Liver (tissue), 9 donors: ENCODE data around the gene CPLANE2. TPM values are rescaled to one million over a fixed set of nuclear protein-coding genes. Genes with fewer than 3 reads are reported as not detected.

Experiments
- DNase-seq: peaks from one replicate; pipeline ENCODE4 v3.0.0-alpha.2; 2017; ENCODE audit warnings: low spot score
- H3K27ac ChIP-seq, 2 donors: one replicate each; pipeline ENCODE4 v1.7.0; 2013; ENCODE audit warnings: inconsistent platforms in 2 of 2, low read length in 2 of 2, control low read depth in 1 of 2, low read depth in 1 of 2, mild to moderate bottlenecking in 1 of 2
- H3K27me3 ChIP-seq, 4 donors: one replicate each; pipeline versions ENCODE4 v1.6.1 to v1.7.0; 2013; ENCODE audit warnings: low read length in 3 of 4, inconsistent platforms in 1 of 4, mild to moderate bottlenecking in 1 of 4, moderate library complexity in 1 of 4; ENCODE audit not compliant: control insufficient read depth in 4 of 4, insufficient read depth in 4 of 4
- H3K36me3 ChIP-seq, 4 donors: one replicate each; pipeline versions ENCODE4 v1.6.1 to v1.7.0; 2013; ENCODE audit warnings: low read length in 3 of 4, mild to moderate bottlenecking in 3 of 4, low read depth in 1 of 4, moderate library complexity in 1 of 4; ENCODE audit not compliant: control insufficient read depth in 4 of 4, insufficient read depth in 3 of 4
- H3K4me1 ChIP-seq, 4 donors: one replicate each; pipeline versions ENCODE4 v1.6.1 to v1.7.0; 2013; ENCODE audit warnings: low read length in 3 of 4, mild to moderate bottlenecking in 3 of 4, moderate library complexity in 1 of 4; ENCODE audit not compliant: control insufficient read depth in 4 of 4, insufficient read depth in 4 of 4
- H3K4me3 ChIP-seq, 3 donors: one replicate each; pipeline versions ENCODE4 v1.6.1 to v1.7.0; 2013; ENCODE audit warnings: low read length in 3 of 3, control low read depth in 1 of 3, low read depth in 1 of 3, mild to moderate bottlenecking in 1 of 3
- H3K9ac ChIP-seq, 2 donors: one replicate each; pipeline ENCODE4 v1.7.0; 2013; ENCODE audit warnings: low read length in 2 of 2, mild to moderate bottlenecking in 2 of 2, moderate library complexity in 2 of 2, control low read depth in 1 of 2, low read depth in 1 of 2
- H3K9me3 ChIP-seq, 4 donors: one replicate each; pipeline versions ENCODE4 v1.6.1 to v1.7.0; 2013; ENCODE audit warnings: low read length in 3 of 4; ENCODE audit not compliant: control insufficient read depth in 4 of 4
- ATF3 ChIP-seq: IDR thresholded peaks from 2 replicates; pipeline ENCODE4 v1.6.1; 2016; ENCODE audit warnings: antibody characterized with exemption
- CTCF ChIP-seq: fragments of 150-350 bp; IDR thresholded peaks from 2 replicates; pipeline ENCODE4 v1.5.1; 2017; ENCODE audit warnings: improper control_type of control experiment, low read depth, low read length; ENCODE audit not compliant: missing input control
- EGR1 ChIP-seq, 2 donors: IDR thresholded peaks; 2 replicates each; pipeline ENCODE4 v1.6.1; 2016 to 2018; ENCODE audit warnings: antibody characterized with exemption in 2 of 2, low read depth in 2 of 2
- FOXA1 ChIP-seq: IDR thresholded peaks from 2 replicates; pipeline ENCODE4 v1.6.1; 2016; ENCODE audit warnings: antibody characterized with exemption
- FOXA2 ChIP-seq: IDR thresholded peaks from 2 replicates; pipeline ENCODE4 v1.6.1; 2016; ENCODE audit warnings: antibody characterized with exemption
- GABPA ChIP-seq, 2 donors: IDR thresholded peaks in 1 of 2; conservative IDR thresholded peaks in 1 of 2; 2 replicates each; pipeline ENCODE4 v1.6.1; 2016; ENCODE audit warnings: antibody characterized with exemption in 2 of 2, mild to moderate bottlenecking in 1 of 2, moderate library complexity in 1 of 2
- HNF4A ChIP-seq, 2 donors: conservative IDR thresholded peaks; 2 replicates each; pipeline ENCODE4 v1.6.1; 2016; ENCODE audit warnings: antibody characterized with exemption in 2 of 2, mild to moderate bottlenecking in 2 of 2
- HNF4G ChIP-seq: IDR thresholded peaks from 2 replicates; pipeline ENCODE4 v1.6.1; 2016; ENCODE audit warnings: antibody characterized with exemption
- JUND ChIP-seq, 2 donors: IDR thresholded peaks; 2 replicates each; pipeline ENCODE4 v1.6.1; 2016; ENCODE audit warnings: antibody characterized with exemption in 2 of 2
- MAX ChIP-seq: IDR thresholded peaks from 2 replicates; pipeline ENCODE4 v1.6.1; 2016; ENCODE audit warnings: antibody characterized with exemption
- NR2F2 ChIP-seq: IDR thresholded peaks from 2 replicates; pipeline ENCODE4 v1.6.1; 2016; ENCODE audit warnings: antibody characterized with exemption
- RAD21 ChIP-seq, 2 donors: IDR thresholded peaks; 2 replicates each; pipeline ENCODE4 v1.6.1; 2016; ENCODE audit warnings: antibody characterized with exemption in 2 of 2, mild to moderate bottlenecking in 2 of 2
- REST ChIP-seq: IDR thresholded peaks from 2 replicates; pipeline ENCODE4 v1.6.1; 2016; ENCODE audit warnings: antibody characterized with exemption, mild to moderate bottlenecking
- RXRA ChIP-seq, 2 donors: IDR thresholded peaks; 2 replicates each; pipeline ENCODE4 v1.6.1; 2017 to 2018; ENCODE audit warnings: antibody characterized with exemption in 2 of 2, mild to moderate bottlenecking in 1 of 2
- SP1 ChIP-seq: IDR thresholded peaks from 2 replicates; pipeline ENCODE4 v1.6.1; 2018; ENCODE audit warnings: antibody characterized with exemption, mild to moderate bottlenecking
- TAF1 ChIP-seq: conservative IDR thresholded peaks from 2 replicates; pipeline ENCODE4 v1.6.1; 2016; ENCODE audit warnings: antibody characterized with exemption, mild to moderate bottlenecking
- YY1 ChIP-seq: IDR thresholded peaks from 2 replicates; pipeline ENCODE4 v1.6.1; 2016; ENCODE audit warnings: antibody characterized with exemption, mild to moderate bottlenecking
- ZBTB33 ChIP-seq: IDR thresholded peaks from 2 replicates; pipeline ENCODE4 v1.6.1; 2016; ENCODE audit warnings: antibody characterized with exemption
- WGBS: extraction: QIAGEN DNeasy Blood & Tissue Kit; methylation state at CpG from one replicate; pipeline ENCODE4 v1.1.7; 2013; 5-methylcytosine and 5-hydroxymethylcytosine counted together
- polyA plus RNA-seq, 2 donors: library from polyadenylated mRNA; stranded (reverse) in 1 of 2; unstranded in 1 of 2; fragments of 200-250 nt in 1 of 2; fragments of >200 nt in 1 of 2; fragmentation: Nextera tagmentation in 1 of 2; extraction: Ambion mirVana in 1 of 2; gene quantifications; one replicate each; pipeline versions ENCODE4 v1.2.1 to v1.2.3, GENCODE V29; 2013 to 2015
- total RNA-seq, 2 donors: library from RNA; depleted of rRNA; stranded (reverse); fragments of >200 nt; gene quantifications; one replicate each; pipeline ENCODE4 v1.2.3, GENCODE V29; 2014
- donor health status: healthy.
- donor health status: healthy.
- donor health status: healthy.
- donor health status: healthy.
- donor health status: healthy.

CPLANE2 gene
- total and polyA plus RNA-seq, 4 donors: 0.96 to 2.7 (median 2.5) TPM

- TF ChIP-seq YY1: peak; percentile 40
- no peak for TF ChIP-seq REST
- TF ChIP-seq HNF4G: no peak
- no peak for TF ChIP-seq NR2F2
Measured at GRCh38 chr1:16183765-16184556, 53.0 kb downstream of the CPLANE2 start (continued).

- Histone ChIP-seq H3K27ac (peak overlapping the region; percentile 83 to 84), H3K27me3 (no peaks in the 10 kb centered on the region), H3K9ac (no peak overlapping the region), H3K9me3 (no peaks in the 10 kb centered on the region), H3K4me1 (peaks cover 15 to 68% (median 44%) of the 10 kb centered on the region in 4 donors), H3K4me3 (no peak overlapping the region), H3K36me3 (no peaks in the 10 kb centered on the region)
- DNase-seq: no peak
- 26% methylated on average over 13 of the region's 13 CpGs for WGBS
- no peak for TF ChIP-seq NR2F2
- TF ChIP-seq RXRA (IDR thresholded peaks at IDR 0.05): peak; percentile 18 to 64
- no peak for TF ChIP-seq EGR1 (IDR thresholded peaks at IDR 0.05; ENCODE audit: low read depth in 2 of 2)
- TF ChIP-seq RAD21 (IDR thresholded peaks at IDR 0.05): peak in 1 of 2 donors; percentile 17
- TF ChIP-seq ATF3: no peak
- TF ChIP-seq TAF1: no peak
- no peak for TF ChIP-seq MAX
- TF ChIP-seq CTCF: no peak
- TF ChIP-seq FOXA1: no peak
- TF ChIP-seq JUND (IDR thresholded peaks at IDR 0.05): no peak
- TF ChIP-seq SP1: peak; percentile 46
- TF ChIP-seq ZBTB33: no peak
- TF ChIP-seq GABPA (IDR thresholded peaks at IDR 0.05 in 1 of 2, conservative IDR thresholded peaks at IDR 0.05 in 1 of 2): no peak
- no peak for TF ChIP-seq FOXA2
- TF ChIP-seq HNF4G: no peak
- no peak for TF ChIP-seq YY1
- peak; percentile 15 to 42 for TF ChIP-seq HNF4A (conservative IDR thresholded peaks at IDR 0.05)
- TF ChIP-seq REST: no peak
Measured at GRCh38 chr1:16183179-16183578, 53.8 kb downstream of the CPLANE2 start.
